ENCODE data around the gene MST1R.
"Not testable (repeated sequence)": the region's sequence is repeated elsewhere in the genome, so short reads cannot be mapped to it uniquely, and the experiment has no call there.

MST1R gene

DNA sequence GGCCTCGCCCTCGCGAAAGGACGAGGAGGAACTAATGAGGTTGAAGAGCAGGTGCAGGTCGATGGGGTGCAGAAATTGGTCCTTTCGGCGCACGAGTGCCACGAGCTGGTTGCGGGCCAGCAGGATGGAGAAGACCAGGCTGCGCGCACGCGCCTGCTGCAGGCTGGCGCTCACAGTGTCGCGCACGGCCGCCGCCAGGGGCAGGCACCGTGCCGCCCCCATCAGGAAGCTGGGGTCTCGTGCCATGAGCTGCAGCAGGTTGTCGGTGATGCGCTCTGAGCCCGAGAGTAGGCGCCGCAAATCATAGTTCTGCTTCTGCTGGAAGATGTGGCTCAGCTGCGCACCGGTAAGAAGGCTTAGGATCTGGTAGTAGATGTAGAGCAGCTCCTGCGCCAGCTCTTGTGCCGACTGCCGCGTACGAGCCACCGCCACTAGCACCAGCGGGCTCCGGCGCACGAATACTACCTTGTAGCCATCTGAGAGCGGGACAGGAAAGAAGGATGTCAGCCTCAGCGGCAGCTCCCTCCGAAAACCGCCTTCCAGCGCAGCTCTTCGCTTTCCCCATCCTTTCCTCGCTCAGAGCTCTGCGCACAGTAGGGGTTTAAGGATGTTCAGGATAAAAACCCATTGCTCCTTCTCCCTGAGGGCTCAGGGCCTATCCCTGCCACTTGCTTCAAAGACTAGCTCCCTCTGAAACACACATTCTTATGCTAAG, 6.9 kb upstream of the MST1R start:
- DNase-seq = no peak

DNA sequence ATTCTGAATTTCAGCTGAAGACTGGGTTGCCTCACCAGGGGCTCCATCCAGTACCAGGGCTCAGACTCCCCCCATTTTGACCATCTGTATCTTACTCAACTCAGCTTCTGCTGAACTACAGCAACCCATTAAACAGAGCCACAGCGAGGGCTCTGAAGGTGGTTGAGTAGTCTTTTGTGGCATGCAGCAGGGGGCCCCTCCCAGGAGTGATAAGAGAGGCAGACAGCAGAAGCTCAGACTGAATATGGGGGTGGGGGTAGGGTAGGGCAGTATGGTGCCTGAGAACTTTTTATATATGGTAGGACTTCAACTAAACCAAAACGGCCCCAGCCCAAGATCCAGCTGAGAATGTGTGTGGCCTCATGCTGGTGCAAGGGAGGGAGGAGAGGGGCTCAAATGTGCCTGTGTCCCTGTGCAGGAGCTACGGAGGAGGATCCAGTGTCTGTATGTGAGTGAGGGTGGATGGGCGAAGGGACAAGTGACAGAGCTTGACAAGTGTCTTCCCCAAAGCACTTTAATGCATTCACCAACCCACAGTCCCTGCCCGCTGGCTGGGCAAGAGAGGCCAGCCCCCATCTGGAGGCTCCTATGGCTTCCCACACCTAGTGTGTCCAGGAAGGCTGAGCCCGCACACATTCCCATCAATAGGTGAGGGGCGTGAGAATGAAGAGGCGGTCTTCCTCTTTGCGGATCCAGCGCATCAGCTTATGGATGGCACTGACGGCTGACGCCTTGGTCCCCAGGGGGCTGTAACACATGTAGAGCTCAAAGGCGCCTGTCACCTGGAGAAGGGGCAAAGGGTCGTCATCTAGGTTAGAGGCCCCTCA, 4.9 kb upstream of the MST1R start:
- DNase-seq = no peak

DNA sequence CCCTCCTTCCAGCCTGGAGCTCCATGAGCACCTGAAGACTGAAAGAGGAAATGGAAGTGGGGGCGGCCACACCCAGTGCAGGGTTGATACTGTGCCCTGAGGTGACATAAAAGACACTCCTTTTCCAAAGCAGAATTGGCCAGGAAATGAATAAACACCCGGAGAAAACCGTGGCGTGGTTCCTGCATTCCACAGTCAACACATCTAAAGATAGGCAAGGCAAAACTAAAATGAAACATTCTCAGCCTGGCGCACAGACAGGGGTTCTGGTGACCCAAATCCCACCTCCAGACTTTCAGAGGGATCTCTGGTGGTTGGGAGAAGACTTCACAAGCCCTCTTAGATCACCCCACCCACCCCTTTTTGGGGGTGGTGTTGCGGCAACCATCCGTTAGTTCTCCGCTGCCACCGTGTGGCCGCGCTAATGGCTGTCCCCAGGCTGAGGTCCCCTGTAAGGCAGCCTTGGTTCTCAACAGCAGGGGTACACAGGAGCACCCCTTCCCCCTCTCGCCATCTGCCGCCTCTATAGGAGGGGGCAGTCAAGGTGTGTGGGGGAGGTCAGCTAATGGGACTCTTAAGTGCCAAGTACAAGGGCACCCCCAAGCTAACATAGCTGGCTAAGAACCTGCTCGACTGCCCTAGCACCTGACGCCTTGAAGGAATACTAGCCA, 2.5 kb upstream of the MST1R start:
- DNase-seq = no peak

DNA sequence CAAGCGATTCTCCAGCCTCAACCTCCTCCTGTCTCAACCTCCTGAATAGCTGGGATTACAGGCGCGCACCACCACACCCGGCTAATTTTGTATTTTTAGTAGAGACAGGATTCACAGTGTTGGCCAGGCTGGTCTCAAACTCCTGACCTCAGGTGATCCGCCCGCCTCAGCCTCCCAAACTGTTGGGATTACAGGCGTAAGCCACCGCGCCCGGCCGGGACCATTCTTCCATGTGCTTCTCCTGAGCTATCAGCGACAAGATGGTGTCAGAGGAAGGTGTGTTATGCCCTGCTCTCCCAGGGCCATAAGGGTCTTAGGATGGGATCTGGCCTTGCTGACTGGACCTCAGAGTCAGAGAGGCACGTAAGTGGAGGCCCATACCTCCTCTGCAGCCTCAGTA, 775 bp upstream of the MST1R start:
- DNase-seq = not testable (repeated sequence)

DNA sequence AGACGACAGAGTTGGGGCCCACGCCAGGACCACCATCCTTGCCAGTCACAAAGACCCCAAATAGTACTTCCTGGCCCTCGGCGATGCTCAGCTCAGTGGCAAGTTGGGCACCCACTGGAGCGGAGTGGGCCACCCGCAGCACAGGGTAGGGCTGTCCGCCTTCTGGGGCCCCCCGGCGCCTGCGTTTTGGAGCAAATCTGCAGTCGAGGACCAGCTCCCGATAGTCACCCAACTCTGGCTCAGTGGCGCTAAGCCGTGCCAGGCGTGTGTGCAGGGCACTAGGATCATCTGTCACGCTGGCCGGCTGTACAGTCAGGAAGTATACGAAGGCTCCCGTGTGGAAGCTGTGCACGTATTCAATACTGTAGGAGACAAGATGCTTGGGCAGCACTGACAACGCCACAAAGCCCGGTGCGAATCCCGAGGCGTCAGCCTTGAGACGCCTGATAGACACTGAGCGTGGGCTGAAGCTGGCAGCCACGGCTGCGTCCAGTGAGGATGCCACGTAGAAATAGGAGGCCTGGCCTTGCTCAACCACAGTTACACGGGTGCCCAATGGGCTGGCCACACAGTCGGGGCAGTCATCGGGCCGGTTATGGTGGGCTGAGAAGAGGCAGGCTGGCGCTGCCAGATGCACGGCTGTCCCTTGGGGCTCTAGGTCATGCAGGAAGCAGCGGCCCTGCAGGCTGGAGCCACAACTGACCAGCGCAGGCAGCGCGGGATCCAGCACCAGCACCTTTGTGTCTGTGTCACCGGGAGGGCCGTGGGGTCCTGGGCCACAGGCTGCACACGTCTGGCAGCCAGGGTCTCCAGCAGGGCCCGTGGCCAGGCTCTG, 945 bp downstream of the MST1R start:
- DNase-seq = peak; percentile 58

DNA sequence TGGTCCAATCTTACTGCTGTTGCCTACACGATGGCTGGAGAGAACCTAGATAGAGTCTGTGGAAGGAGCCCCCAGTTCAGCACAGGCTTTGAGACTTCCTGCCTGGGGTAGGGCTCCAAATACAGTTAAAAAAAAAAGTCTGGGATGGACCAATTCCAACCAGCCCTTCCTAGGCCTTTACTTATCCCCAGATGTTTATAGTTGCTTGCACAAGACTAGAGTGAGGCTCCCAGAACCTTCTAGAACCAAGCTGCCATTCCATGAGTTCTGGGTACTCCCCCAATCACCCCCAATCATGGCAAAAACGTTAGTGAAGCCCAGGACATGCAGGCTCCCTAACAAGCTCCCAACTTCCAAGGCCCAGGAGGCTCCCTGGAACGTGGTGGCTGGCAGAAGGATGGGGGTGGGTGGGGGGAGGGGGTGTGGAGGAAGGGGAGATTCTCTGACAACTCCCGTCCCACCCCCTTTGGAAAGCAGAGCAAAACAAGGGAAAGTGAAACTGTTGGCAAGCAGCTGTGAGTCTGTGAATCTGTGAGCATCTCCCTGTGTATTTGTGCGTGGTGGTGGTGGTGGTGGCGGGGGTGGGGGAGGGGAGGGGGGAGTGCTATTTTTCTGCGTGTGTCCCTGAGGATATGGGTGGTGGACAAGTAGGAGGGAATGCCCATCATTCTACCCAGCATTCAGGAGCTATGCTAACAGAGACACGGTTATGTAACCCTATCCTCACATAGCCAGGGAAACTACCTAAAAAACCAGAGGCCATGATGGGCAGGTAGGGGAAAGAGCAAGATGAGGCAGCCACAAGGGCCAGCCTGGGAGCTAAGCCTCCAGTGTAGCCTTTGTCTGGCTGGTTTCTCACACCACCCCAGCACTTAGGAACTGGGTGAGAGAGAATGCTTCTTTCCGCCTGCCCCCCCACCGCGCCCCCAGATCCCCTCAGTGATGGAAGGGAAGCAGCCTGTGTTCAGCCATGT, 2.0 kb downstream of the MST1R start:
- DNase-seq = peak; percentile 41

DNA sequence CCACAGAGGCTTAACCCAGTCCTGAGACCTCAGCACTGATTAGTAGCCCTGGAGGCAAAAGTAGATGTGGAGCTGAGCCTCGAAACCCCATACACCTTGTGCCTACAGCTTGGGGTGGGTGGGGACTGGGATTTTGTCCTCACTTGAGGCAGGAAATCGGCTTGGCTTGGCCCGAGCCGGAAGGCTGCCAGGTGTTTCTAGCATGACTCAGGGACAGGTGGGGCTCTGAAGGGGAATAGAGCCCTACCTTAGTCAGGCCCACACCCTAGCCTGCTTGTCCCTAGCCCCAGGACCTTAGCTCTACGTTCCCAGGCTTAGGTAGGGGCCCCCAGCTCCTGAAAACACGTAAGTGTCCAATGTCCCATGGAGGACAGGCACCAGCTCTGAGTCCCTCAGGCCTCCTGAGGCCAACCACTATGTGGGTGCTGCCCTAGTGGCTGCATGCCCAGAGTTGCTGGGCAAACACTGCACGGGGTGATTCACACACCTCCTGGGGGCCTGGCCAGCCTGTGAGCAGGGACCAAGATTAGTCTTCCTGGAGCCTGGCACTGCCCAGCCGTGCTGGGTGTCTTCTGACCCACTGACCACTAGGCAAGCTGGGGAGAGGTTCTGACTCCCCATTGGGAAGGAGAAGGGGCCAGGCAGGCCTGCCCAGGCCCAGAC, 3.1 kb downstream of the MST1R start:
- peak; percentile 87 for DNase-seq

DNA sequence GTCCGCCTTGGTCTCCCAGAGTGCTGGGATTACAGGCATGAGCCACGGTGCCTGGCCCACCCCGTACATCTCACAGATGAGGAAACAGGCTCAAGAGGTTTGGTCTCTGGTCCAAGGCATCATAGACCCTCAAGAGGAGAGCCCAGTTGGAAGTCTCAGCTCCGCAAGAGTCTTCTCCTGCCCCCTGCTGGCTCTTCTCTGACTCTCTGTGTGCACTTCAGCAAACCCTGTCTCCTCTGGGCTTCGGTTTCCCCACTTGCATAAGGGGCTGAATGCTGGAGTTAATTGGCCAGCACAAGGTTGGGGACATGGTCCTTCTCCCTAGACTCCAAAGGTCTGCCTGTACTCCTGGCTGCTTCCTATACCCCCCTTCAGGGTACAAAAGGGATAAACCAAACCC, 3.9 kb downstream of the MST1R start:
- no peak for DNase-seq

DNA sequence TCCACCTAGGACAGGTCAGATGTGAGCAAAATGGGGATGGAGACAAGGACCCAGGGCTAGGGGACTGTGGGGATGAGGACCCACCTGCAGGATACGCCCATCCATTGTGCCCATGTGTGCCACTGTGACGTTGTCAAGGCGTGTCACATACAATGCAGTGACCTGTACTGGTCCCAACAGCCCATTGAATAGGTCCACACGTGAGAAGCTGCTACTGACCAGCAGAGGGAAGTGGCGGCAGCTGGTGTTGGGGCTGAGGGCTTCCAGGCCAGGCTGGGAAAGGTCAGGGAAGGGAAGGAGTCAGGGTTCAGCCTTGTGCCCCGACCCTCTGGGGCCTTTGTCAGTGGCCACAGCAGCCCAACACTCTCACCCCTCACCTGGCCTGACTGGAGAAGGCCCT, 4.7 kb downstream of the MST1R start:
- DNase-seq = no peak

DNA sequence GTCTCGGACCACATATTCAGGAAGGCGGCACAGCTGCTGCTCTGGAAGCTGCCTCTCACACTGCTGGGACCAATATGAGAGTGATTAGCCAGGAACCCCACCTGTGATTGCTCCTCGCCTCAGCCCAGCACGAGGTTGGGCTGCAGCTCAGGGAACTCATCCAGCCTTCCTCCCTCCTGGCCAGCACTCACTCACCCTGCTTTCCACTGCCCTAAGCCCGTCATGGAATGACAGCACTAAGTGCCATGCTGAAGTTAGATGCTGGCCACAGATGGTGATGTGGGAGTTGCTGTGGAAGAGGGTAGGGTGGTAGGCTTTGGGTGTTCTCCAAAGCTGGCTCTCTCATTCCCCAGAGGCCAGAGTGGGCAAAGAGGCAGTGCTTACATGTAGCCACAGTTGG, 7.3 kb downstream of the MST1R start:
- DNase-seq = no peak

DNA sequence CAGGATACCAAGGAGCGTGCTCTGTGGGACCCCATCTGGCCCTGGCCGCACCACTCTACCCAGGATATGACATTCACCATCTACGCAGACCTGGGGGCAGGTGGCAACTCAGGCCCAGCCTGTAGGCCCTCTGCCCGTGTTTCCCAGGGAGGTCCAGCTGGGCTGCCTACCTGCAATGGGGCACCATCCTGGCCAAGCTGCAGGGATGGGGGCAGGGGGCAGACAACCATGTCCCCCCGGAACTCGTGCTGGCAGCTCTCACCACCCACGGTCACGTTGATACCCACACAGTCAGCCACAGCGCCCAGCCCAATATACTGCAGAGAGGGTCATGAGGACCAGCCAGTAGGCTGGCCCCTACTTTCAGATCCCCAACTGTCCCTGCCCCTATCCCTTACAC, 7.9 kb downstream of the MST1R start:
- no peak for DNase-seq

DNA sequence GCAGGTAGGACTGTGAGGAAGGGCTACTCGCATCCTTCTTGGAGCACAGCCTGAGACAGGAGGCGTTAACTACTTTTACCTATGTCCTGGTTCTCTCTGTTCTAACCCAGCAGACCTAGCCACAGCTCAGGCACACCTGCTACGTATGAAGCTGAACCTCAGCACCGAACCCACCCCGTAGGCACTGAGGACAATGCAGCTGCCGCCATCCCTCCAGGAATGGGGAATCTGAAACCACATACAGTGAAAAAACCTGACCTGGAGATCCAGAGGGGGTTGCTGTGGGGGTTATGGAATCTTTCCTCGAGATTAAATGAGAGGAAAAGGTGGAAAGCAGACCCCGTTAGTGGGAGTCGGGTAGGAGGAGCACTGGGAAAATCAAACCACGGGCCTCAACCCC, 14.4 kb downstream of the MST1R start:
- no peak for DNase-seq

DNA sequence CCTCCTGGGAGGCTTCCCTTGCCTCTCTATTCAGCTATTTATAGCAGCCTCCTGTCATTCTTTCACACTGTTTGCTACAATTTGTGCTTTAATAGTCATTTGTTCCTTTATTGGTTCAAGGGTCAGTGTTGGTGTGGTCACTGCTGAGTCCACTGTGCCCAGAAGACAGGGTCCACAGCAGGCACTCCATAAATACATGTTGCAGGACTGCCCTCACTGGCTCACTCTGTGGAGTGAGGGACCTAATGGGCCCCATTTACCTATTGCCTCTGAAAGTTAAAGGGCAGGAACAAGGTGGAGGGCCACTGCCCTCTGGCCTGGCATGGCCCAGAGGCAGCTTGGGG, 16.8 kb downstream of the MST1R start:
- DNase-seq = no peak

DNA sequence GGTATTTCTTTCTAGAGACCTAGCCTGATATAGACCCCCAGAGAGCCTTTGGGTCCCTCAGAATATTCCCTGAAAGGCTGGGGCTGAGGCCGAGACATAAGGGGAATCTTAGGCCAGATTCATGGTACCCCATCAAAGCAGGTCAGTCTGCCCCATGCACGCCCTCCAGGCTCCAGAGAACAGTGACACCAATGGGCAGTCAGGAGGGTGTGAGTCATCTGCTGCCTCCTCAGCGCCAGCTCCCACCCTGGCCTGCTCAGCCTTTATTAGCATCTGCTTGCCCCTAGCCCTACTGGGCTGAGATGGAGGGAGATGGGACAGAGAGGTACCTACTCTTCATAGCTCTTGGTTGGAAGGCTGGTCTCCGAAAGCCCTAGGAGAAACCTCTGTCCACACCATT, 19.7 kb downstream of the MST1R start:
- no peak for DNase-seq

DNA sequence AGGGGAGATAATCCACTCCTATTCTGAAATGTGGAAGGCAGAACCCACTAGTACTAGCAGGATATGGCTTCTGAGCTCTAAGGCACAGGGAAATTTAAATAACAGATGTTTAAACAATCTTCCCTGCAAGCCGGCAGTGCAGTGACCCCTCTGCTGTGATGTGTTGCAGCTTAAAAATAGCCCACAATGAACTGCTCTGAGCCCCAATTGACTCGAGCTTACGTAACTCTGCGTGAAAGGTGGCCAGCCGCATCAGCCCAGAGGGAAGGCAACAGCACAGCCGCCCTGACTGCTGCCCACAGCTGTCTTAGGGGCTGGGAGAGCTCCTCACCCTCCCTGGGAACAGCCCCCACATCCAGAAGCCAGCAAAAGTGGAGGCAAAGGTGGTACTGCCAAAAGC, 21.5 kb downstream of the MST1R start:
- DNase-seq = no peak

DNA sequence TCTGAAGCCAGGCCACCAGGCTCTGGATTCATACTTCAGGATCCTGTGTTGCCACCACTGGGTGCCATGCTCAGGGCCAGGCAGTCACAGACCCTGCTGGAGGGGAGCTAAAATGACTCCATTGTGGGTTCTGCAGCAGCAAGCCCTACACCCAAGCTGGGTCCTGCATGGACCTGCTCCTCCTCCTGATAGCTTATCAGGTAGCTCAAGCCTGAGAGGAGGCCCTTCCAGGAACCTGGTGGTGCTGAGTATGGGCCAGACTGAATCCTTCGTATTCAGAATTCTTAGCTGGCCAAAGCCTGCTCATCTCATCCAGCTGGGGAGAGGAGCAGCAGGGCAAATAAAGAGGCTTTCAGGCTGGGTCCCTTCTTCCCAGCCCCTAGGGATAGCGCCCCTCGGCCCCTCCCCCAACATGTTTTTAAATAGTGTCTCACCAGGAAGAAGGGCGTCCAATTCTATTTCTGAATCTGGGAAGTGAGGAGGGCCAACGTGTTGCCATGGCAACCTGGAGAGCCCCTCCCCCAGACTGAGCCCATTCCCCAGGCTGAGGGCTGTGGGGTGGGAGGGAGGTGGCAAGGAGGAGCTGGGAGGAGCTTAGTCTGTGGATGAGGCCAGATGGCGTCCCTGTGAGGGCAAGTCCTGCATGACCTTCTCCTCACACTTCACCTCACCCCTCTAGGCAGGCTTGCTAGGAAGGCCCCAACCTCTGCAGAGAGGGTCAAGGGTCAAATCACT, 22.9 kb downstream of the MST1R start:
- no peak for DNase-seq

DNA sequence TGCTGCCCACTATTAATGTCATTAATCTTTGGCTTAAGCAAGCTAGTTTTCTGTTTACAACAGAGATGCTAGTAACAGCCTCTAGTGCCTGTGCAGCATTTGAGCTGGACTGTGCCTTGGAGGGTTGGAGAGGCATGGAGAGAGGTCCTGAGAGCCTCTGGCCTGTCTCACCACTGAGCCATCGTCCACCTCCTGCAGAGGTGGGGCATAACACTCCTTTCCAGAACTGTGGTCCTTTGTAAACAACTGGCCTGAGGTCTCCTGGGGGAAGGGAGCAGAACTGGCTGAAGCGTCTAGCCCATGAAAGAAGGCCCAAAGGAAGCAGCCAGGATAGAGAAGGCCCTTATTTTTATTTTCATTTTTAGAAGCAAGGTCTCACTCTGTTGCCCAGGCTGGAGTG, 24.0 kb downstream of the MST1R start:
- no peak for DNase-seq

DNA sequence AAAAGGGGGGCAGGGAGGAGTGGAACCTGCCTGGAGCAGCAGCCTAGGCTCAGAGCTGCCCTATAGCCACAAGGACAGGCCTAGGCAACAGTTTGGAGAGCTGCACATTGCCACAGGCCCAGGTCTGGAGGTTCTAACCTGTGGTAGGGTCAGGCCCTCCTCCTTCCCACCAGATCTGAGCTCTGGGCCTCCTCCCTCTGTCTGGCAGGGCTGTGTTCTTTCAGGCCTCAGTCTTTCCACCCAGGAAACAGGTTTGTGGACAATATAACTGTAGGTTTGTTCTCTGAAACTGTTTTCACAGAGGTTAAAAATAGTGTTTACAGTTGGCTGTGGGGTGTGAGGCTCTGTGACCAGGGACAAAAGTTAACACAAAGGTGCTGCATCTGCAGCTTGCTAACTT, 25.0 kb downstream of the MST1R start:
- no peak for DNase-seq

DNA sequence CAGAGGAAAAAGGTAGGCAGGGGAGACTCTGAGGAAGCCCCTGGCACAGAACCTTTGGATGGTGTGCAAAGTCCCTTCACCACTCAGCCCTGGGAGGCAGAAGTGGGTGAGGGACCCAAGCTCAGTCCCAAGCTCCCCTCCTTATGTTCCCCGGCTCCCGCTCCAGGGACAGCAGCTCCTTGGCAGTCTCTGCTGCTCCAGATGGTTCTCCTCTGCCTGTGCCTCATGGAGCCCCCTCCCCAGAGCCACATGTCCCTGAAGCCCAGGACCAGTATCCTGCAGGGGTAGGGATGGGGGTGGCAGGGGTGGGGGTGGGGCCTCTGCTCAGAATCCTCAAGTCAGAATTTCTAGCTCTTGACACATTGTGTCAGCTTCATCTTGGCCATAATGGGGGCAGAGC, 26.0 kb downstream of the MST1R start:
- DNase-seq = no peak

DNA sequence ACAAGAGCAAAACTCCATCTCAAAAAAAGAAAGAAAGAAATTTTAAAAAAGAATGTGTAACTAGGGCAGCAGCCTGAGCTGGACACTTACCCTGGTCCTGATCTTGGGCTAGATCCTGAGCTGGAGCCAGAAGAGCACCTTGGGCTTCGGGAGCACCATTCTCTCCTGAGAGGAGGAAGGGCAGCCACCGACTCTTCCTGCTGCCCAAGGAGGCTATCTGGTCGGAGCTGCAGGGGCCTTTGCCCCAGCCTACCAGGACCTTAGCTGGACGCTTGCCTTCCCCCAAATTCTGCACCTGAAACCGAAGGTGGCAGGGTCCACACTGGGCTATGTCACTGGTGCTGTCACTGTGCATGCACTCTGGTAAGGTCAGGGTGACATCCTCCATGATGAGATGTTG, 27.1 kb downstream of the MST1R start:
- no peak for DNase-seq

DNA sequence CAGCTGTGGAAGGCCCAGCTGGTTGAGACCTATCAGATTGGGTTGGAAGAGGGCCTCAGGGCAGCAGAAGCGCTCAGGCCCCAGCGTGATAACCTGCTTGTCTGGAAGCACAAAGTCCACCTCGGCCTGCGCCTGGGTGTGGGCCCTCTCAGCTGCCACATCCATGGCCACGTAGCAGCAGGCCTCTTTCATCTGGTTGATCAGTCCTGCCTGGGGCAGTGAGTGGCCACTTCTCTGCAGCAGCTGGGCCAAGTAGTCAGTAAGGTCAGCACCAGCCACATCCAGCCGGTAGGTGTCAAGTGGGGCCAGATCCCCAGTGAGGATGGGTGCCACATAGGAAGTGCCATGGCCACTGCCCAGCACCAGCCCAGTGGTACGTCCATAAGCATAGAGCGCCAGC, 30.1 kb downstream of the MST1R start:
- no peak for DNase-seq
